T-cell (primary cell): Measurements from ENCODE around the gene MCTP1. TPM values are rescaled to one million over a fixed set of nuclear protein-coding genes. Genes with fewer than 3 reads are reported as not detected.

Source experiments
- ATAC-seq, 4 experiments: fragments of 200-7000 bp in 3 of 4; fragments of 150-1000 bp in 1 of 4; cut with Tn5 transposase; replicated peaks in 1 of 4; 1 replicate in 3 of 4; 2 replicates in 1 of 4; pipeline ENCODE4 v1.10.0; 2021; ENCODE audit warnings: moderate library complexity in 3 of 4, mild to moderate bottlenecking in 2 of 4, moderate number of reproducible peaks in 1 of 4
- CTCF ChIA-PET, 2 donors: fragments of 300-600 bp; sonication (Branson Sonifier 250); formaldehyde crosslinking; loops; one replicate each; lab custom pipeline; 2022; ENCODE audit warnings: antibody characterized with exemption in 2 of 2; lab: Charles Lee
- POLR2A ChIA-PET, 2 donors: fragments of 300-600 bp; sonication (Branson Sonifier 250); formaldehyde crosslinking; loops; one replicate each; lab custom pipeline; 2022; ENCODE audit warnings: antibody characterized with exemption in 2 of 2; lab: Charles Lee
- DNase-seq, 35 experiments: peaks; one replicate each; pipeline versions ENCODE4 v3.0.0 to v3.0.0-alpha.2; 2013 to 2023
- H3K27ac ChIP-seq: one replicate; pipeline ENCODE4 v1.5.1; 2013; ENCODE audit warnings: low read length
- H3K27me3 ChIP-seq, 2 experiments: replicated peaks in 1 of 2; 1 replicate in 1 of 2; 2 replicates in 1 of 2; pipeline versions ENCODE4 v1.6.1 to v1.7.0; 2013; ENCODE audit warnings: low read length in 1 of 2, mixed read lengths in 1 of 2; ENCODE audit not compliant: control insufficient read depth in 2 of 2, insufficient read depth in 2 of 2; ENCODE audit errors: extremely low read depth in 1 of 2
- H3K36me3 ChIP-seq, 2 donors: 1 replicate in 1 of 2; 2 replicates in 1 of 2; pipeline versions ENCODE4 v1.6.1 to v1.7.0; 2013; ENCODE audit warnings: low read length in 1 of 2; ENCODE audit not compliant: control insufficient read depth in 2 of 2, insufficient read depth in 1 of 2; ENCODE audit errors: extremely low read depth in 1 of 2
- H3K4me1 ChIP-seq, 2 experiments: 1 replicate in 1 of 2; 2 replicates in 1 of 2; pipeline versions ENCODE4 v1.6.1 to v1.7.0; 2013; ENCODE audit warnings: low read length in 2 of 2, mixed read lengths in 1 of 2; ENCODE audit not compliant: insufficient read depth in 2 of 2, control insufficient read depth in 1 of 2; ENCODE audit errors: extremely low read depth in 1 of 2
- H3K4me3 ChIP-seq, 2 donors: 1 replicate in 1 of 2; 2 replicates in 1 of 2; pipeline versions ENCODE4 v1.5.1 to v1.7.0; 2013; ENCODE audit warnings: mild to moderate bottlenecking in 2 of 2, low read length in 1 of 2, moderate library complexity in 1 of 2; ENCODE audit not compliant: control insufficient read depth in 1 of 2; ENCODE audit errors: extremely low read depth in 1 of 2
- H3K9me3 ChIP-seq: 2 replicates; pipeline ENCODE4 v1.7.0; 2013
- H3K27ac Mint-ChIP-seq, 2 donors: one replicate each; pipeline ENCODE4 v1.8.0; 2020 to 2021; ENCODE audit warnings: mild to moderate bottlenecking in 2 of 2, mixed read lengths in 2 of 2
- H3K27me3 Mint-ChIP-seq, 2 donors: one replicate each; pipeline ENCODE4 v1.8.0; 2021 to 2022; ENCODE audit warnings: mixed read lengths in 2 of 2
- H3K36me3 Mint-ChIP-seq: one replicate; pipeline ENCODE4 v1.8.0; 2021; ENCODE audit warnings: mixed read lengths
- H3K4me1 Mint-ChIP-seq, 3 donors: one replicate each; pipeline ENCODE4 v1.8.0; 2020 to 2022; ENCODE audit warnings: mixed read lengths in 3 of 3, mild to moderate bottlenecking in 1 of 3
- H3K4me3 Mint-ChIP-seq, 3 donors: one replicate each; pipeline ENCODE4 v1.8.0; 2020 to 2022; ENCODE audit warnings: mild to moderate bottlenecking in 3 of 3, mixed read lengths in 3 of 3, moderate library complexity in 3 of 3
- H3K9me3 Mint-ChIP-seq, 3 donors: one replicate each; pipeline ENCODE4 v1.8.0; 2020 to 2022; ENCODE audit warnings: mixed read lengths in 3 of 3
- WGBS: methylation state at CpG from one replicate; pipeline ENCODE4 v1.1.5; 2013; ENCODE audit warnings: missing lambda C conversion rate; ENCODE audit not compliant: insufficient coverage; 5-methylcytosine and 5-hydroxymethylcytosine counted together
- total RNA-seq, 35 experiments: library from RNA in 6 of 35; stranded (reverse) in 6 of 35; fragments of 120-200 nt in 1 of 35; gene quantifications; one replicate each; pipeline versions ENCODE4 v1.2.1 to v1.2.4 and lab custom pipeline; 2013 to 2026

The MCTP1 gene
- total RNA-seq, 5 donors from 2014 or later (not counting 1 experiment from before 2014, with no cell fraction given), result 0.21 to 2.9 (median 1.7) TPM; not detected in 1

- ChIA-PET CTCF (no interaction called here), POLR2A (no interaction called here)
- Histone ChIP-seq H3K36me3 (no peaks in the 10 kb centered on the region), H3K4me1 (no peaks in the 10 kb centered on the region), H3K27me3 (no peaks in the 10 kb centered on the region), H3K4me3 (no peak overlapping the region), H3K27ac (no peak overlapping the region), H3K9me3 (no peaks in the 10 kb centered on the region)
- Mint-ChIP-seq H3K4me3 (no peak overlapping the region), H3K27ac (no peak overlapping the region), H3K9me3 (peaks cover 0 to 8% (median 4%) of the 10 kb centered on the region in 3 donors), H3K36me3 (no peaks in the 10 kb centered on the region), H3K4me1 (no peaks in the 10 kb centered on the region), H3K27me3 (peaks cover 0 to 6% of the 10 kb centered on the region in 2 donors)
- WGBS, result 60% methylated on average over 1 of the region's 4 CpGs
- ATAC-seq (no peak), DNase-seq (no peak)
These were observed 106.7 kb downstream of the MCTP1 start for GRCh38 chr5:95178046-95178651.

GRCh38 chr5:95177456-95177855, 107.4 kb downstream of the MCTP1 start:
- peaks cover 0 to 6% of the 10 kb centered on the region in 2 donors for H3K27me3 Mint-ChIP-seq
- no peak overlapping the region for H3K4me3 Mint-ChIP-seq
- H3K4me1 Mint-ChIP-seq, result no peaks in the 10 kb centered on the region
- no peaks in the 10 kb centered on the region for H3K27me3 ChIP-seq
- H3K36me3 Mint-ChIP-seq, result no peaks in the 10 kb centered on the region
- H3K27ac ChIP-seq, result no peak overlapping the region
- no peaks in the 10 kb centered on the region for H3K36me3 ChIP-seq
- POLR2A ChIA-PET, result no interaction called here
- ATAC-seq (no peak), DNase-seq (no peak)
- no peaks in the 10 kb centered on the region for H3K9me3 ChIP-seq
- H3K4me3 ChIP-seq, result no peak overlapping the region
- CTCF ChIA-PET, result no interaction called here
- WGBS, result 100% methylated on average over 1 of the region's 4 CpGs
- H3K27ac Mint-ChIP-seq, result no peak overlapping the region
- H3K4me1 ChIP-seq, result no peaks in the 10 kb centered on the region
- peaks cover 0 to 8% (median 4%) of the 10 kb centered on the region in 3 donors for H3K9me3 Mint-ChIP-seq

- CTCF ChIA-PET, result no interaction called here
- no peaks in the 10 kb centered on the region for H3K36me3 Mint-ChIP-seq
- 51% methylated on average over 3 of the region's 3 CpGs for WGBS
These were observed 109.8 kb downstream of the MCTP1 start for GRCh38 chr5:95175106-95175505.

GRCh38 chr5:95172659-95173058, 112.2 kb downstream of the MCTP1 start:
- CTCF ChIA-PET, result no interaction called here
- POLR2A ChIA-PET, result no interaction called here
- Histone ChIP-seq H3K9me3 (no peaks in the 10 kb centered on the region), H3K4me1 (no peaks in the 10 kb centered on the region), H3K36me3 (no peaks in the 10 kb centered on the region), H3K4me3 (no peak overlapping the region), H3K27ac (no peak overlapping the region), H3K27me3 (no peaks in the 10 kb centered on the region)
- Mint-ChIP-seq H3K4me3 (no peak overlapping the region), H3K36me3 (no peaks in the 10 kb centered on the region), H3K9me3 (peaks cover 2 to 16% (median 9%) of the 10 kb centered on the region in 3 donors), H3K27ac (no peak overlapping the region), H3K27me3 (no peaks in the 10 kb centered on the region), H3K4me1 (no peaks in the 10 kb centered on the region)
- DNase-seq (no peak), ATAC-seq (no peak)

More at GRCh38 chr5:95175106-95175505, 109.8 kb downstream of the MCTP1 start:
- Histone ChIP-seq H3K4me1 (no peaks in the 10 kb centered on the region), H3K36me3 (no peaks in the 10 kb centered on the region), H3K27ac (no peak overlapping the region), H3K4me3 (no peak overlapping the region), H3K27me3 (no peaks in the 10 kb centered on the region), H3K9me3 (no peaks in the 10 kb centered on the region)
- Mint-ChIP-seq H3K4me3 (no peak overlapping the region), H3K9me3 (peaks cover 4 to 17% (median 4%) of the 10 kb centered on the region in 3 donors), H3K27ac (no peak overlapping the region), H3K27me3 (no peaks in the 10 kb centered on the region), H3K4me1 (no peaks in the 10 kb centered on the region)
- no peak for DNase-seq
- ATAC-seq, result no peak
- POLR2A ChIA-PET, result no interaction called here

GRCh38 chr5:95164861-95165260, 120.0 kb downstream of the MCTP1 start:
- ATAC-seq (no peak), DNase-seq (no peak)
- H3K4me1 ChIP-seq, result peaks cover 0 to 4% of the 10 kb centered on the region in 2 experiments
- H3K27ac ChIP-seq, result no peak overlapping the region
- H3K27me3 ChIP-seq, result no peaks in the 10 kb centered on the region
- POLR2A ChIA-PET, result no interaction called here
- Mint-ChIP-seq H3K4me1 (peaks cover 0 to 15% (median 2%) of the 10 kb centered on the region in 3 donors), H3K4me3 (no peak overlapping the region), H3K36me3 (no peaks in the 10 kb centered on the region), H3K9me3 (peaks cover 0 to 5% (median 3%) of the 10 kb centered on the region in 3 donors), H3K27me3 (no peaks in the 10 kb centered on the region), H3K27ac (no peak overlapping the region)
- no peak overlapping the region for H3K4me3 ChIP-seq
- no CpG with 5 or more reads among the region's 2 CpGs for WGBS
- CTCF ChIA-PET, result no interaction called here
- H3K9me3 ChIP-seq, result no peaks in the 10 kb centered on the region
- no peaks in the 10 kb centered on the region for H3K36me3 ChIP-seq

GRCh38 chr5:95163079-95163478, 121.8 kb downstream of the MCTP1 start:
- Histone ChIP-seq H3K27me3 (no peaks in the 10 kb centered on the region), H3K27ac (no peak overlapping the region), H3K4me1 (peaks cover 0 to 4% of the 10 kb centered on the region in 2 experiments), H3K4me3 (no peak overlapping the region), H3K9me3 (no peaks in the 10 kb centered on the region), H3K36me3 (no peaks in the 10 kb centered on the region)
- DNase-seq, result no peak
- POLR2A ChIA-PET, result no interaction called here
- H3K27ac Mint-ChIP-seq, result no peak overlapping the region
- CTCF ChIA-PET, result no interaction called here
- no peaks in the 10 kb centered on the region for H3K27me3 Mint-ChIP-seq
- no peaks in the 10 kb centered on the region for H3K36me3 Mint-ChIP-seq
- no peaks in the 10 kb centered on the region for H3K9me3 Mint-ChIP-seq
- H3K4me3 Mint-ChIP-seq, result no peak overlapping the region
- H3K4me1 Mint-ChIP-seq, result peaks cover 0 to 15% (median 2%) of the 10 kb centered on the region in 3 donors
- no peak for ATAC-seq
